Activated naive CD8-positive, alpha-beta T cell treated with anti-CD3 and anti-CD28 coated beads, Interleukin-2, amount 50 U/mL, for 24 hours (primary cell): ENCODE measurements around the gene NIP7.
"Not testable (repeated sequence)": the region's sequence is repeated elsewhere in the genome, so short reads cannot be mapped to it uniquely, and the experiment has no call there.

Source experiments
- ATAC-seq: fragments of 150-1000 bp; cut with Tn5 transposase; one replicate; pipeline ENCODE4 v1.10.0; 2021
- DNase-seq: peaks from one replicate; pipeline ENCODE4 v3.0.0; 2021
- H3K27ac Mint-ChIP-seq: one replicate; pipeline ENCODE4 v1.8.0; 2021; ENCODE audit warnings: mild to moderate bottlenecking, mixed read lengths
- H3K27me3 Mint-ChIP-seq: one replicate; pipeline ENCODE4 v1.8.0; 2021; ENCODE audit warnings: mixed read lengths
- H3K36me3 Mint-ChIP-seq: one replicate; pipeline ENCODE4 v1.8.0; 2021; ENCODE audit warnings: low read depth, mixed read lengths
- H3K4me1 Mint-ChIP-seq: one replicate; pipeline ENCODE4 v1.8.0; 2021; ENCODE audit warnings: mixed read lengths
- H3K4me3 Mint-ChIP-seq: one replicate; pipeline ENCODE4 v1.8.0; 2021; ENCODE audit warnings: mild to moderate bottlenecking, moderate library complexity, mixed read lengths
- H3K9me3 Mint-ChIP-seq: one replicate; pipeline ENCODE4 v1.8.0; 2021; ENCODE audit warnings: mixed read lengths

The NIP7 gene

GRCh38 chr16:69339289-69340094 lies at the start of gene NIP7, which contains the start of gene COG8:
NIP7 (plus strand) TSS chr16:69339772; CDS start chr16:69339830, 58 bp downstream.
COG8 (minus strand) TSS chr16:69339564; CDS start chr16:69339552, 12 bp downstream.
- no peaks in the 10 kb centered on the region for H3K27me3 Mint-ChIP-seq
- no peaks in the 10 kb centered on the region for H3K9me3 Mint-ChIP-seq
- peak; percentile 93 for DNase-seq
- H3K4me1 Mint-ChIP-seq: peaks cover 41% of the 10 kb centered on the region
- ATAC-seq: peak; percentile 97
- peak within 1 kb of the TSS; percentile 99 for H3K4me3 Mint-ChIP-seq
- H3K36me3 Mint-ChIP-seq: peaks cover 48% of the 10 kb centered on the region
- peak within 1 kb of the TSS; percentile 100 for H3K27ac Mint-ChIP-seq

GRCh38 chr16:69291657-69292056 lies 47.9 kb upstream of the NIP7 start:
- not testable (repeated sequence) for H3K4me1 Mint-ChIP-seq, ATAC-seq, H3K27ac Mint-ChIP-seq, DNase-seq, H3K4me3 Mint-ChIP-seq, H3K36me3 Mint-ChIP-seq, H3K9me3 Mint-ChIP-seq, H3K27me3 Mint-ChIP-seq

GRCh38 chr16:69293401-69293800 lies 46.2 kb upstream of the NIP7 start:
- H3K27me3 Mint-ChIP-seq: no peaks in the 10 kb centered on the region
- no peaks in the 10 kb centered on the region for H3K36me3 Mint-ChIP-seq
- H3K9me3 Mint-ChIP-seq: no peaks in the 10 kb centered on the region
- peaks cover 5% of the 10 kb centered on the region for H3K4me1 Mint-ChIP-seq
- no peak overlapping the region for H3K27ac Mint-ChIP-seq
- no peak for ATAC-seq
- no peak for DNase-seq
- H3K4me3 Mint-ChIP-seq: no peak overlapping the region

- ATAC-seq (no peak), DNase-seq (no peak)
- no peaks in the 10 kb centered on the region for H3K9me3 Mint-ChIP-seq
- no peaks in the 10 kb centered on the region for H3K27me3 Mint-ChIP-seq
- H3K27ac Mint-ChIP-seq: no peak overlapping the region
- H3K4me3 Mint-ChIP-seq: no peak overlapping the region
- H3K36me3 Mint-ChIP-seq: no peaks in the 10 kb centered on the region
- peaks cover 5% of the 10 kb centered on the region for H3K4me1 Mint-ChIP-seq
Observed at GRCh38 chr16:69294051-69294450, 45.5 kb upstream of the NIP7 start.

DNA sequence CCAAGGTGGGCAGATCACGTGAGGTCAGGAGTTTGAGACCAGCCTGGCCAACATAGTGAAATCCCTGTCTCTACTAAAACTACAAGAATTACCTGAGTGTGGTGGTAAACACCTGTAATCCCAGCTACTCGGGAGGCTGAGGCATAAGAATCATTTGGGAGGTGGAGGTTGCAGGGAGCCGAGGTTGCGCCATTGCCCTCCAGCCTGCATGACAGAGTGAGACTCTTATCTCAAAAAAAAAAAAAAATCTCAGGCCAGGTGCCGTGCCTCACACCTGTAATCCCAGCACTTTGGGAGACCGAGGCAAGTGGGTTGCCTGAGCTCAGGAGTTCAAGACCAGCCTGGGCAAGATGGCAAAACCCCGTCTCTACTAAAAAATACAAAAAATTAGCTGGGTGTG lies 42.8 kb upstream of the NIP7 start:
- H3K36me3 Mint-ChIP-seq, ATAC-seq, H3K4me3 Mint-ChIP-seq, DNase-seq, H3K27me3 Mint-ChIP-seq, H3K9me3 Mint-ChIP-seq, H3K27ac Mint-ChIP-seq, H3K4me1 Mint-ChIP-seq: not testable (repeated sequence)

GRCh38 chr16:69298261-69298660 lies 41.3 kb upstream of the NIP7 start:
- no peak overlapping the region for H3K4me3 Mint-ChIP-seq
- ATAC-seq: no peak
- peaks cover 1% of the 10 kb centered on the region for H3K36me3 Mint-ChIP-seq
- no peaks in the 10 kb centered on the region for H3K27me3 Mint-ChIP-seq
- peaks cover 4% of the 10 kb centered on the region for H3K4me1 Mint-ChIP-seq
- H3K9me3 Mint-ChIP-seq: no peaks in the 10 kb centered on the region
- H3K27ac Mint-ChIP-seq: no peak overlapping the region
- DNase-seq: no peak

GRCh38 chr16:69301187-69301586 lies 38.4 kb upstream of the NIP7 start:
- H3K27me3 Mint-ChIP-seq: no peaks in the 10 kb centered on the region

DNA sequence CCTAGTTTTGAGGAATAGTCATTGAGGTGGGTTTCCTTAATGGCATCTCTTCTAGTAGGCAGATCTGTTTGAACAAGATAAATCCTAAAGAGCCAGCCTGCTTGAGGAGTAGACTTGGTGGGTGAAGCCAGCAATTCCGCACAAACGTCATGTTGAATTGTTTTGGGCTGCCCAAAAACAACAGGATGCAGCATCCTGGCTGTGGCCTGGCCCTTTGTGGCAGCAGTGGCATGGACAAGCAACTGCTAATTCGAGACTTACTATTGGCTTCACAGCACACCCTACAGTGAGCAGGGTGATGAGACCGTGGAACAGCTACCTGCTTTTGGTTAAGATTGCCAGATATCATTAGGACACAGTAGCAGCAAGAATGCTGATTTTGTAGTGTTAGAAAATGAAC lies 37.7 kb upstream of the NIP7 start:
- ATAC-seq (no peak), DNase-seq (no peak)
- no peaks in the 10 kb centered on the region for H3K27me3 Mint-ChIP-seq
- no peak overlapping the region for H3K27ac Mint-ChIP-seq
- H3K9me3 Mint-ChIP-seq: no peaks in the 10 kb centered on the region
- no peaks in the 10 kb centered on the region for H3K4me1 Mint-ChIP-seq
- H3K36me3 Mint-ChIP-seq: peaks cover 1% of the 10 kb centered on the region
- no peak overlapping the region for H3K4me3 Mint-ChIP-seq

More at GRCh38 chr16:69301187-69301586, 38.4 kb upstream of the NIP7 start:
- DNase-seq (no peak), ATAC-seq (no peak)
- Mint-ChIP-seq H3K4me3 (no peak overlapping the region), H3K27ac (no peak overlapping the region), H3K9me3 (no peaks in the 10 kb centered on the region), H3K36me3 (peaks cover 1% of the 10 kb centered on the region), H3K4me1 (no peaks in the 10 kb centered on the region)

GRCh38 chr16:69302301-69302700 lies 37.3 kb upstream of the NIP7 start:
- H3K9me3 Mint-ChIP-seq: no peaks in the 10 kb centered on the region
- DNase-seq: no peak

GRCh38 chr16:69306031-69306430 lies 33.5 kb upstream of the NIP7 start:
- Mint-ChIP-seq H3K4me1 (peaks cover 7% of the 10 kb centered on the region), H3K36me3 (peaks cover 1% of the 10 kb centered on the region), H3K4me3 (no peak overlapping the region), H3K27me3 (no peaks in the 10 kb centered on the region), H3K9me3 (no peaks in the 10 kb centered on the region), H3K27ac (no peak overlapping the region)
- DNase-seq: no peak
- ATAC-seq: no peak

More at GRCh38 chr16:69302301-69302700, 37.3 kb upstream of the NIP7 start:
- H3K36me3 Mint-ChIP-seq: peaks cover 1% of the 10 kb centered on the region
- no peak overlapping the region for H3K4me3 Mint-ChIP-seq
- H3K27ac Mint-ChIP-seq: no peak overlapping the region
- no peaks in the 10 kb centered on the region for H3K27me3 Mint-ChIP-seq
- no peaks in the 10 kb centered on the region for H3K4me1 Mint-ChIP-seq
- no peak for ATAC-seq

DNA sequence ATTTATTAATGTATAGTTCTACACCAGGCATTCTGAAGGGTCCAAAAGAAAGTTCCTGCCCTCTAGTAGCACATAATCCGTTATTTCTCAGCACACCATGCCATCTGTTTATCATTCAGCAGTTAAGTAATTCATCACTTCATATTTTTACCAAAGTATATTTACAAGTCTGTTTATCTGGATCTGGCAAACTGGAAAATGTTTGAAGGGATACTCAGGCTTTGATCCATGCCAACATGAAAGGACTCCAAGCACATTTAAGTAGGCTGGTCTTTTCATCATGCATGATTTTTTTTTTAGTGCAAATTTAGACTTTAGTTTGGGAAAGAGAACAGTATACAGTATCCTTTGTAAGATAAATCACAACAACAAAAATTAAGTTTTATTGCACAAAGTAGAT lies 32.5 kb upstream of the NIP7 start:
- DNase-seq (no peak), ATAC-seq (no peak)
- Mint-ChIP-seq H3K9me3 (no peaks in the 10 kb centered on the region), H3K36me3 (peaks cover 1% of the 10 kb centered on the region), H3K27me3 (no peaks in the 10 kb centered on the region), H3K27ac (no peak overlapping the region), H3K4me1 (peaks cover 10% of the 10 kb centered on the region), H3K4me3 (no peak overlapping the region)

- H3K4me1 Mint-ChIP-seq: peaks cover 13% of the 10 kb centered on the region
- no peak overlapping the region for H3K4me3 Mint-ChIP-seq
- ATAC-seq (no peak), DNase-seq (no peak)
- H3K9me3 Mint-ChIP-seq: no peaks in the 10 kb centered on the region
- no peaks in the 10 kb centered on the region for H3K27me3 Mint-ChIP-seq
- no peak overlapping the region for H3K27ac Mint-ChIP-seq
- H3K36me3 Mint-ChIP-seq: no peaks in the 10 kb centered on the region
Observed at GRCh38 chr16:69307856-69308255, 31.7 kb upstream of the NIP7 start.

GRCh38 chr16:69309316-69309715 lies 30.3 kb upstream of the NIP7 start:
- Mint-ChIP-seq H3K4me3 (no peak overlapping the region), H3K27ac (no peak overlapping the region), H3K4me1 (peaks cover 26% of the 10 kb centered on the region), H3K36me3 (peaks cover 6% of the 10 kb centered on the region), H3K27me3 (no peaks in the 10 kb centered on the region), H3K9me3 (no peaks in the 10 kb centered on the region)
- ATAC-seq (no peak), DNase-seq (no peak)

DNA sequence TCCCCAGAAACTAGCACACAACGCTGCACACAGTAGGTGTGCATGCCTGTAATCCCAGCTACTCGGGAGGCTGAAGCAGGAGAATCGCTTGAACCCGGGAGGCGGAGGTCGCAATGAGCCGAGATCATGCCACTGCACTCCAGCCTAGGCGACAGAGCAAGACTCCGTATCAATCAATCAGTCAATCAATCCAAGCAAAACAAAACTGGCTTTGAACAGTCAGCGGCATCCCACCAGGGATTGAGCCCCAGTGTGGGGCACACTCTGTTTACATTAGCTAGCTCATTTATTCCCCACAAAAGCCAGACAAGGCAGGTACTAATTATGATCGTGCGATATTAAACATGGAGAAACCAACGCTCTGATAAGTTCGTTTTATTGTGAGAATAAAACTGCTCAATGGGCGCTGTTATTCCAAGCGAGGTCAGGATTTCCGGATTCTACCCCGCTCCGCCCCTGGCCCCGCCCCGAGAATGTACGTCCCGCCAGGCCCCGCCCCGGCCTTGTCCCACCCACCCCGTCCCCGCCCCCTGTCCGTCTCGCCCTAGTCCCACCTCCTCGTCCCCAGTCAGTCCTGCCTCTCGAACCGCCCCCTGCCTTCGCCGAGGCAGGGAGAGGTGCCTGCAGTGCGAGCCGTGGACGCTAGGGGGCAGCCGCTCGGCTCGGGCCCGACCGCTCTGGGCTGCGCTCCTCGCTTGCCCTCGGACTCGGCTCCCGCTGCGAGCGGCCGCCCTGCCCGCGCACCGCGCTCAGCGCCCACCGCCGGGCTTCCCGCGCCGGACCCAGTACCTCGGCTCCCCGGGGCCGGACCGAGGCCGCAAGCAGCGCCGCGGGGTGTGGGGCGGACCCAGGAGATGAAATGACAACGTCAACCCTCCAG lies 28.7 kb upstream of the NIP7 start, which contains the start of gene VPS4A:
Gene VPS4A, plus strand, starts transcription at position 698 of the 880 bp plus-strand sequence. Its CDS starts 162 bp downstream, at position 860.
- Mint-ChIP-seq H3K27ac (peak within 1 kb of the TSS; percentile 92), H3K27me3 (no peaks in the 10 kb centered on the region), H3K9me3 (no peaks in the 10 kb centered on the region), H3K36me3 (peaks cover 8% of the 10 kb centered on the region), H3K4me3 (peak within 1 kb of the TSS; percentile 95), H3K4me1 (peaks cover 26% of the 10 kb centered on the region)
- DNase-seq: peak; percentile 99
- ATAC-seq: peak; percentile 96
